Peyer's patch (tissue), 4 donors: ENCODE results near the gene VILL.

Source experiments
- CTCF ChIP-seq, 6 experiments: fragments of 450-650 bp in 4 of 6; fragments of 200-600 bp in 2 of 6; sonication (generic) in 1 of 6; IDR thresholded peaks; one replicate each; pipeline ENCODE4 v1.5.1; 2017 to 2019; ENCODE audit warnings: antibody characterized with exemption in 6 of 6, mild to moderate bottlenecking in 3 of 6, moderate library complexity in 1 of 6
- POLR2A ChIP-seq, 2 donors: fragments of 450-650 bp; IDR thresholded peaks; one replicate each; pipeline ENCODE4 v1.5.1; 2017; ENCODE audit warnings: antibody characterized with exemption in 2 of 2, mild to moderate bottlenecking in 2 of 2, moderate library complexity in 2 of 2

- TF ChIP-seq CTCF (IDR thresholded peaks at IDR 0.05), result no peak
- no peak for TF ChIP-seq POLR2A (IDR thresholded peaks at IDR 0.05)
Observed at GRCh38 chr3:38008971-38009580, 18.5 kb downstream of the VILL start.
